SU-DHL-6 (cell line): ENCODE data around the gene SOCS6.

Experiments used
- H2AFZ ChIP-seq: fragments of 200-600 bp; sonication (generic); 2 replicates; pipeline ENCODE4 v1.6.1; 2014; ENCODE audit warnings: low read depth, mild to moderate bottlenecking, moderate library complexity, mixed read lengths, antibody characterized with exemption, low read length; ENCODE audit not compliant: severe bottlenecking
- H3F3A ChIP-seq: fragments of 200-600 bp; shearing (Covaris generic); 2 replicates; pipeline ENCODE4 v1.6.0; 2016; ENCODE audit warnings: antibody characterized with exemption, mild to moderate bottlenecking; ENCODE audit not compliant: insufficient read depth
- H3K27ac ChIP-seq: fragments of 200-600 bp; sonication (generic); 2 replicates; pipeline ENCODE4 v1.5.1; 2016; ENCODE audit warnings: low read depth, mild to moderate bottlenecking, low read length, moderate library complexity, mixed read lengths
- H3K27me3 ChIP-seq: fragments of 200-600 bp; sonication (generic), shearing (Covaris generic); 2 replicates; pipeline ENCODE4 v1.6.0; 2014; ENCODE audit warnings: mild to moderate bottlenecking, low read length
- H3K36me3 ChIP-seq: fragments of 200-600 bp; sonication (generic); 2 replicates; pipeline ENCODE4 v1.6.1; 2014; ENCODE audit warnings: mild to moderate bottlenecking, low read length, mixed read lengths
- H3K4me2 ChIP-seq: fragments of 300-600, 200-600 bp; shearing (Covaris generic), sonication (generic); 2 replicates; pipeline ENCODE4 v1.6.0; 2014; ENCODE audit warnings: low read length, low read depth, mild to moderate bottlenecking; ENCODE audit not compliant: poor library complexity, severe bottlenecking
- H3K4me3 ChIP-seq: fragments of 200-600 bp; sonication (generic); 2 replicates; pipeline ENCODE4 v1.5.1; 2014; ENCODE audit warnings: antibody characterized with exemption, low read length, mild to moderate bottlenecking, mixed read lengths; ENCODE audit not compliant: insufficient read depth, poor library complexity, severe bottlenecking
- H3K79me2 ChIP-seq: fragments of 200-600 bp; sonication (generic); 2 replicates; pipeline ENCODE4 v1.6.1; 2014; ENCODE audit warnings: mild to moderate bottlenecking, low read length, moderate library complexity; ENCODE audit not compliant: insufficient read depth
- H3K9ac ChIP-seq: fragments of 200-600 bp; sonication (generic); 2 replicates; pipeline ENCODE4 v1.7.0; 2014; ENCODE audit warnings: mild to moderate bottlenecking, low read length
- H3K9me2 ChIP-seq: fragments of 200-600 bp; sonication (generic); replicated peaks from 2 replicates; pipeline ENCODE4 v1.6.1; 2014; ENCODE audit warnings: low read length; ENCODE audit not compliant: insufficient read depth
- H3K9me3 ChIP-seq: fragments of 200-600 bp; sonication (generic); 2 replicates; pipeline ENCODE4 v1.6.1; 2014; ENCODE audit warnings: low read length, mixed read lengths; ENCODE audit not compliant: insufficient read depth
- H4K20me1 ChIP-seq: fragments of 200-600 bp; sonication (generic); 2 replicates; pipeline ENCODE4 v1.6.1; 2014; ENCODE audit warnings: low read depth, mild to moderate bottlenecking, antibody characterized with exemption, low read length, moderate library complexity, mixed read lengths
- CTCF ChIP-seq: fragments of 200-600 bp; sonication (generic); IDR thresholded peaks from one replicate; pipeline ENCODE4 v1.5.1; 2017; ENCODE audit warnings: antibody characterized with exemption, mild to moderate bottlenecking, low read length, moderate library complexity; ENCODE audit not compliant: insufficient read depth, poor library complexity, severe bottlenecking
- EZH2phosphoT487 ChIP-seq: fragments of 200-600 bp; sonication (generic), shearing (Covaris generic); conservative IDR thresholded peaks from 2 replicates; pipeline ENCODE4 v1.6.1; 2018; ENCODE audit warnings: mild to moderate bottlenecking, antibody characterized with exemption, low read length, moderate library complexity, mixed read lengths

The SOCS6 gene

GRCh38 chr18:70288851-70289328 lies at the start of gene SOCS6:
TSS of gene SOCS6 (plus strand) at chr18:70289045. CDS start at chr18:70324669, 35,624 bp downstream.
- Histone ChIP-seq H3K4me3 (no peak within 1 kb of the TSS), H3K4me2 (no peak within 1 kb of the TSS), H3K79me2 (no peaks in the 10 kb centered on the region), H2AFZ (no peak within 1 kb of the TSS), H3K27ac (no peak within 1 kb of the TSS), H3K36me3 (no peaks in the 10 kb centered on the region), H4K20me1 (no peaks in the 10 kb centered on the region), H3K9me3 (no peaks in the 10 kb centered on the region), H3F3A (no peaks in the 10 kb centered on the region), H3K9me2 (no peaks in the 10 kb centered on the region), H3K27me3 (no peaks in the 10 kb centered on the region), H3K9ac (no peak within 1 kb of the TSS)
- TF ChIP-seq EZH2phosphoT487 (no peak), CTCF (no peak)

GRCh38 chr18:70243131-70243929 lies 45.5 kb upstream of the SOCS6 start:
- TF ChIP-seq CTCF = no peak
- no peak for TF ChIP-seq EZH2phosphoT487
- H3K9me2 ChIP-seq = no peaks in the 10 kb centered on the region
- H3F3A ChIP-seq = no peaks in the 10 kb centered on the region
- H3K27ac ChIP-seq = no peak overlapping the region
- no peaks in the 10 kb centered on the region for H4K20me1 ChIP-seq
- no peaks in the 10 kb centered on the region for H3K79me2 ChIP-seq
- H3K27me3 ChIP-seq = no peaks in the 10 kb centered on the region
- H3K36me3 ChIP-seq = no peaks in the 10 kb centered on the region
- H3K4me2 ChIP-seq = no peak overlapping the region
- H3K9me3 ChIP-seq = no peaks in the 10 kb centered on the region
- no peak overlapping the region for H2AFZ ChIP-seq
- H3K4me3 ChIP-seq = no peak overlapping the region
- no peak overlapping the region for H3K9ac ChIP-seq

GRCh38 chr18:70246061-70246466 lies 42.8 kb upstream of the SOCS6 start:
- no peak overlapping the region for H2AFZ ChIP-seq
- no peak overlapping the region for H3K27ac ChIP-seq
- TF ChIP-seq CTCF (no peak), EZH2phosphoT487 (no peak)
- H3K9me2 ChIP-seq = no peaks in the 10 kb centered on the region
- H3K9ac ChIP-seq = no peak overlapping the region
- H4K20me1 ChIP-seq = no peaks in the 10 kb centered on the region
- no peaks in the 10 kb centered on the region for H3K36me3 ChIP-seq
- no peaks in the 10 kb centered on the region for H3F3A ChIP-seq
- no peaks in the 10 kb centered on the region for H3K9me3 ChIP-seq
- no peak overlapping the region for H3K4me2 ChIP-seq
- no peaks in the 10 kb centered on the region for H3K27me3 ChIP-seq
- no peaks in the 10 kb centered on the region for H3K79me2 ChIP-seq
- H3K4me3 ChIP-seq = no peak overlapping the region
